Thyroid gland (tissue), 4 donors: ENCODE results near the gene MRPS27.

Experiments used
- POLR2A ChIP-seq, 2 donors: fragments of 450-650 bp; IDR thresholded peaks; one replicate each; pipeline ENCODE4 v1.6.1; 2017; ENCODE audit warnings: antibody characterized with exemption in 2 of 2, mild to moderate bottlenecking in 2 of 2, moderate library complexity in 1 of 2
- TF ChIP-seq, protein P1 (sequence below), 6 experiments: fragments of 200-600 bp in 3 of 6; fragments of 450-650 bp in 3 of 6; sonication (generic) in 3 of 6; IDR thresholded peaks; one replicate each; pipeline ENCODE4 v1.5.1; 2016 to 2019; ENCODE audit warnings: antibody characterized with exemption in 6 of 6, mild to moderate bottlenecking in 2 of 6, inconsistent platforms in 1 of 6, moderate library complexity in 1 of 6

DNA sequence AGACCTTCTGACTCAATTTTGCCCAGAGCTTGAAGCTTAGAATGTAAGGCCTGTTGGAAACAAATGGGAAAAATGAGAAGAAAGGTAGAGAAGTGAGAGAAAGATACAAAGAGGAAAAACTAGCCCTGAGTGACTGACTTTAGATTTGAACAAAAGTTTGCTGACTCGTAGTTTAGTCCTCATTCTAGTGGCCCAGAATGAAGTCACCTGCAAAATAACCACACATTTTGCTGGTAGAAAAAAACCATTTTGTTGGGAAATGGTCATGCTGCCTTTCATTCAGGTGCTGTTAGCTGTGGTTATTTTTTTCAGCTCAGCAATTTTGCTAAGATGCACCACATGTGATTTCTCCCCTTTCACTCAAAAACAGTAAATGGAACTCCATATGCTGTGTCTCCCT lies 98.9 kb downstream of the MRPS27 start:
- TF ChIP-seq, protein P1, sequence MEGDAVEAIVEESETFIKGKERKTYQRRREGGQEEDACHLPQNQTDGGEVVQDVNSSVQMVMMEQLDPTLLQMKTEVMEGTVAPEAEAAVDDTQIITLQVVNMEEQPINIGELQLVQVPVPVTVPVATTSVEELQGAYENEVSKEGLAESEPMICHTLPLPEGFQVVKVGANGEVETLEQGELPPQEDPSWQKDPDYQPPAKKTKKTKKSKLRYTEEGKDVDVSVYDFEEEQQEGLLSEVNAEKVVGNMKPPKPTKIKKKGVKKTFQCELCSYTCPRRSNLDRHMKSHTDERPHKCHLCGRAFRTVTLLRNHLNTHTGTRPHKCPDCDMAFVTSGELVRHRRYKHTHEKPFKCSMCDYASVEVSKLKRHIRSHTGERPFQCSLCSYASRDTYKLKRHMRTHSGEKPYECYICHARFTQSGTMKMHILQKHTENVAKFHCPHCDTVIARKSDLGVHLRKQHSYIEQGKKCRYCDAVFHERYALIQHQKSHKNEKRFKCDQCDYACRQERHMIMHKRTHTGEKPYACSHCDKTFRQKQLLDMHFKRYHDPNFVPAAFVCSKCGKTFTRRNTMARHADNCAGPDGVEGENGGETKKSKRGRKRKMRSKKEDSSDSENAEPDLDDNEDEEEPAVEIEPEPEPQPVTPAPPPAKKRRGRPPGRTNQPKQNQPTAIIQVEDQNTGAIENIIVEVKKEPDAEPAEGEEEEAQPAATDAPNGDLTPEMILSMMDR (IDR thresholded peaks at IDR 0.05): no peak
- TF ChIP-seq POLR2A (IDR thresholded peaks at IDR 0.05): no peak
